PC-9 (cell line): ENCODE results near the gene MEF2A. TPM values are rescaled to one million over a fixed set of nuclear protein-coding genes. Genes with fewer than 3 reads are reported as not detected.

Experiments used
- BruUV-seq: library from RNA; stranded (reverse); fragments of 400-500 nt; replicated peaks from 2 replicates; lab custom pipeline; 2021; lab: Mats Ljungman, UMichigan
- CTCF ChIA-PET: fragments of 300-600 bp; sonication (Branson Sonifier 250); formaldehyde crosslinking; loops from one replicate; lab custom pipeline; 2022; ENCODE audit warnings: antibody characterized with exemption; lab: Charles Lee
- POLR2A ChIA-PET: fragments of 300-600 bp; sonication (Branson Sonifier 250); formaldehyde crosslinking; loops from one replicate; lab custom pipeline; 2022; ENCODE audit warnings: antibody characterized with exemption; ENCODE audit not compliant: unreplicated experiment; lab: Charles Lee
- DNase-seq, 2 experiments: peaks; one replicate each; pipeline versions ENCODE4 v3.0.0 to v3.0.0-alpha.2; 2015 to 2022; ENCODE audit warnings: mixed read lengths in 1 of 2
- H2AFZ ChIP-seq: fragments of 200-600 bp; sonication (generic); 2 replicates; pipeline ENCODE4 v1.8.1; 2017; ENCODE audit warnings: antibody characterized with exemption
- H3F3A ChIP-seq: fragments of 200-600 bp; sonication (generic); 2 replicates; pipeline ENCODE4 v1.8.1; 2017; ENCODE audit warnings: antibody characterized with exemption, mild to moderate bottlenecking, low read depth; ENCODE audit not compliant: insufficient read depth
- H3K27ac ChIP-seq: fragments of 200-600 bp; sonication (generic); 2 replicates; pipeline ENCODE4 v1.6.1; 2016; ENCODE audit warnings: mixed run types
- H3K27me3 ChIP-seq: fragments of 200-600 bp; sonication (generic); 2 replicates; pipeline ENCODE4 v1.6.1; 2016; ENCODE audit warnings: low read depth, mixed run types; ENCODE audit not compliant: insufficient read depth
- H3K36me3 ChIP-seq: fragments of 200-600 bp; sonication (generic); 2 replicates; pipeline ENCODE4 v1.6.1; 2016; ENCODE audit warnings: low read depth, mixed run types
- H3K4me1 ChIP-seq: fragments of 200-600 bp; sonication (generic); replicated peaks from 2 replicates; pipeline ENCODE4 v1.6.1; 2016; ENCODE audit warnings: mixed run types; ENCODE audit not compliant: insufficient read depth
- H3K4me2 ChIP-seq: fragments of 200-600 bp; sonication (generic); 2 replicates; pipeline ENCODE4 v1.6.1; 2017; ENCODE audit warnings: mixed run types
- H3K4me3 ChIP-seq: fragments of 200-600 bp; sonication (generic); 2 replicates; pipeline ENCODE4 v1.6.1; 2016; ENCODE audit warnings: mixed run types
- H3K79me2 ChIP-seq: fragments of 200-600 bp; sonication (generic); 2 replicates; pipeline ENCODE4 v1.6.1; 2017; ENCODE audit warnings: low read depth, mixed run types
- H3K9me2 ChIP-seq: fragments of 200-600 bp; sonication (generic); 2 replicates; pipeline ENCODE4 v1.8.1; 2017; ENCODE audit warnings: mild to moderate bottlenecking; ENCODE audit not compliant: insufficient read depth
- H3K9me3 ChIP-seq: fragments of 200-600 bp; sonication (generic); 2 replicates; pipeline ENCODE4 v1.8.1; 2016; ENCODE audit warnings: low read depth; ENCODE audit not compliant: insufficient read depth
- H4K20me1 ChIP-seq: fragments of 200-600 bp; sonication (generic); 2 replicates; pipeline ENCODE4 v1.8.1; 2017; ENCODE audit not compliant: insufficient read depth
- CTCF ChIP-seq: fragments of 200-600 bp; sonication (generic); conservative IDR thresholded peaks from 2 replicates; pipeline ENCODE4 v1.6.1; 2017; ENCODE audit warnings: mixed run types, antibody characterized with exemption, mild to moderate bottlenecking, moderate library complexity
- EZH2 ChIP-seq: fragments of 200-600 bp; sonication (generic); IDR thresholded peaks from 2 replicates; pipeline ENCODE4 v1.8.0; 2017; ENCODE audit warnings: antibody characterized with exemption, low read depth
- intact Hi-C: fragments of 100-400 bp; cut with micrococcal nuclease; formaldehyde crosslinking; loops from one replicate; pipeline ENCODE4 v1.10.0; 2022; ENCODE audit not compliant: unreplicated experiment
- total RNA-seq: library from RNA; stranded (reverse); gene quantifications from 2 replicates; pipeline ENCODE4 v1.2.3, GENCODE V29; 2021

Gene MEF2A
- total RNA-seq, 1 experiment from 2014 or later = 31.8 TPM

GRCh38 chr15:99692825-99693224, 127.0 kb downstream of the MEF2A start:
- ChIA-PET CTCF (no interaction called here), POLR2A (no interaction called here)
- Histone ChIP-seq H3K9me3 (no peaks in the 10 kb centered on the region), H3K4me2 (no peak overlapping the region), H3K36me3 (no peaks in the 10 kb centered on the region), H3K27me3 (no peaks in the 10 kb centered on the region), H3K9me2 (no peaks in the 10 kb centered on the region), H3F3A (0 out of 2 replicates have a peak, but pooled peaks cover 4% of the 10 kb centered on the region), H2AFZ (no peak overlapping the region), H3K27ac (no peak overlapping the region), H3K4me1 (no peaks in the 10 kb centered on the region), H3K79me2 (no peaks in the 10 kb centered on the region), H3K4me3 (no peak overlapping the region), H4K20me1 (no peaks in the 10 kb centered on the region)
- TF ChIP-seq EZH2 (no peak), CTCF (no peak)
- BruUV-seq = no TSS peak
- intact Hi-C loops = no loop called here
- no peak for DNase-seq

GRCh38 chr15:99696096-99696495, 130.3 kb downstream of the MEF2A start:
- H3K79me2 ChIP-seq = no peaks in the 10 kb centered on the region
- ChIA-PET POLR2A (no interaction called here), CTCF (no interaction called here)
- no peak for DNase-seq
- H3K4me1 ChIP-seq = no peaks in the 10 kb centered on the region
- no peak overlapping the region for H3K4me2 ChIP-seq
- TF ChIP-seq CTCF = no peak
- no peak for TF ChIP-seq EZH2
- 0 out of 2 replicates have a peak, but pooled peaks cover 4% of the 10 kb centered on the region for H3F3A ChIP-seq
- H2AFZ ChIP-seq = no peak overlapping the region
- no peak overlapping the region for H3K4me3 ChIP-seq
- no peaks in the 10 kb centered on the region for H3K27me3 ChIP-seq
- H3K36me3 ChIP-seq = no peaks in the 10 kb centered on the region
- no peaks in the 10 kb centered on the region for H3K9me2 ChIP-seq
- intact Hi-C loops = no loop called here
- H3K9me3 ChIP-seq = no peaks in the 10 kb centered on the region
- H3K27ac ChIP-seq = no peak overlapping the region
- no TSS peak for BruUV-seq
- no peaks in the 10 kb centered on the region for H4K20me1 ChIP-seq

- H3K27ac ChIP-seq = peak overlapping the region; percentile 66
- no peaks in the 10 kb centered on the region for H3K9me3 ChIP-seq
- peaks cover 5% of the 10 kb centered on the region; the same call in 1 of the 2 replicates for H3F3A ChIP-seq
- H2AFZ ChIP-seq = no peak overlapping the region
- intact Hi-C loops = loop anchor here (5.0 kb wide), 1 partner anchor 136 kb away; the partner anchor contains the start of gene MEF2A
- CTCF ChIA-PET = interaction anchor here (1.0 to 1.6 kb wide), 3 partner anchors 30 to 431 kb away, joined by 3 to 21 read pairs (median 6); partner anchors contain the start of gene LYSMD4
- no peak for DNase-seq
- H3K79me2 ChIP-seq = no peaks in the 10 kb centered on the region
- H3K4me3 ChIP-seq = no peak overlapping the region
- no peak for TF ChIP-seq EZH2
- no peak for TF ChIP-seq CTCF
- H3K4me2 ChIP-seq = peak overlapping the region; percentile 27
- H3K4me1 ChIP-seq = peaks cover 11% of the 10 kb centered on the region
- H3K36me3 ChIP-seq = no peaks in the 10 kb centered on the region
- H3K27me3 ChIP-seq = no peaks in the 10 kb centered on the region
- H3K9me2 ChIP-seq = no peaks in the 10 kb centered on the region
- H4K20me1 ChIP-seq = no peaks in the 10 kb centered on the region
- POLR2A ChIA-PET = interaction anchor here (0.6 kb wide), 1 partner anchor 216 kb away, joined by 7 read pairs; no protein-coding TSS in a partner anchor
- BruUV-seq = no TSS peak
These were observed 137.3 kb downstream of the MEF2A start for GRCh38 chr15:99702895-99703602.
